OCI-LY3 (cell line): ENCODE results near the gene EXOC3L2.
A peak's percentile ranks its signal among the peaks of the same experiment; 100 is the strongest.

Experiments used
- H2AFZ ChIP-seq: fragments of 200-600, 300-600 bp; shearing (Covaris generic); 2 replicates; pipeline ENCODE4 v1.6.0; 2014; ENCODE audit warnings: antibody characterized with exemption, low read depth, low read length
- H3K27ac ChIP-seq: fragments of 200-600, 300-600 bp; sonication (generic); 2 replicates; pipeline ENCODE4 v1.5.1; 2014; ENCODE audit warnings: mild to moderate bottlenecking, low read length, moderate library complexity, mixed read lengths
- H3K27me3 ChIP-seq: fragments of 200-600, 300-600 bp; sonication (generic); 2 replicates; pipeline ENCODE4 v1.6.1; 2014; ENCODE audit warnings: low read depth, low read length, mixed read lengths
- H3K36me3 ChIP-seq: fragments of 200-600, 300-600 bp; sonication (generic); replicated peaks from 2 replicates; pipeline ENCODE3; 2014; ENCODE audit warnings: low read depth, low read length, mixed read lengths
- H3K4me1 ChIP-seq: fragments of 300-600, 200-600 bp; sonication (generic); 2 replicates; pipeline ENCODE4 v1.6.1; 2014; ENCODE audit warnings: low read length, mixed read lengths
- H3K4me2 ChIP-seq: fragments of 200-600, 300-600 bp; sonication (generic); 2 replicates; pipeline ENCODE4 v1.6.1; 2014; ENCODE audit warnings: low read length, mixed read lengths
- H3K4me3 ChIP-seq: fragments of 300-600, 200-600 bp; sonication (generic); 2 replicates; pipeline ENCODE4 v1.5.1; 2014; ENCODE audit warnings: antibody characterized with exemption, mild to moderate bottlenecking, low read length, moderate library complexity
- H3K79me2 ChIP-seq: fragments of 300-600, 200-600 bp; shearing (Covaris generic); 2 replicates; pipeline ENCODE4 v1.6.1; 2014; ENCODE audit warnings: mild to moderate bottlenecking, low read length, mixed read lengths
- H3K9ac ChIP-seq: fragments of 300-600, 200-600 bp; shearing (Covaris generic); 2 replicates; pipeline ENCODE4 v1.6.0; 2014; ENCODE audit warnings: mild to moderate bottlenecking, low read length, moderate library complexity
- H3K9me3 ChIP-seq: fragments of 200-600, 300-600 bp; shearing (Covaris generic); 2 replicates; pipeline ENCODE4 v1.6.1; 2014; ENCODE audit warnings: low read length, mixed read lengths; ENCODE audit not compliant: insufficient read depth
- H4K20me1 ChIP-seq: fragments of 200-600, 300-600 bp; sonication (generic); 2 replicates; pipeline ENCODE4 v1.6.1; 2016; ENCODE audit warnings: low read length, mixed read lengths; ENCODE audit not compliant: insufficient read depth
- CTCF ChIP-seq: fragments of 200-600, 300-600 bp; sonication (generic); IDR thresholded peaks from 2 replicates; pipeline ENCODE4 v1.5.1; 2014; ENCODE audit warnings: antibody characterized with exemption, low read length, low read depth
- EZH2phosphoT487 ChIP-seq: fragments of 200-600 bp; shearing (Covaris generic); IDR thresholded peaks from 2 replicates; pipeline ENCODE4 v1.6.1; 2018; ENCODE audit warnings: antibody characterized with exemption, mixed run types, low read depth

Gene EXOC3L2

GRCh38 chr19:45258862-45259261 lies 13.7 kb upstream of the EXOC3L2 start:
- no peaks in the 10 kb centered on the region for H3K9me3 ChIP-seq
- no peak overlapping the region for H3K27ac ChIP-seq
- H3K27me3 ChIP-seq = no peaks in the 10 kb centered on the region
- no peaks in the 10 kb centered on the region for H3K4me1 ChIP-seq
- TF ChIP-seq CTCF (no peak), EZH2phosphoT487 (no peak)
- no peak overlapping the region for H2AFZ ChIP-seq
- no peak overlapping the region for H3K4me2 ChIP-seq
- H3K9ac ChIP-seq = no peak overlapping the region
- peaks cover 16% of the 10 kb centered on the region for H4K20me1 ChIP-seq
- H3K36me3 ChIP-seq = no peaks in the 10 kb centered on the region
- no peak overlapping the region for H3K4me3 ChIP-seq
- H3K79me2 ChIP-seq = peaks cover 7% of the 10 kb centered on the region

DNA sequence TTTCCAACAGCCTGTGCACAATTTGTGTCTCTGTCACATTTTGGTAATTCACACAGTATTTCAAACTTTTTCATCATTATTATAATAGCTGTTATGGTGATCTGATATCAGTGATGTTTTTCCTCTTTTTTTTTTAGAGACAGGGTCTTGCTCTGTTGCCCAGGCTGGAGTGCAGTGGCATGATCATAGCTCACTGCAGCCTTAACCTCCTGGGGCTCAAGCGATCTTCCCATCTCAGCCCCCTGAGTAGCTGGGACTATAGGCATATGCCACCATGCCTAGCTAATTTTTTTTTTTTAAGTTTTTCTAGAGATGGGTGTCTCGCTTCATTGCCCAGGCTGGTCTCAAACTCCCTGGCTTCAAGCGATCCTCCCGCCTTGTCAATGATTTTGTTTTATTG lies 11.6 kb upstream of the EXOC3L2 start:
- Histone ChIP-seq H3K27ac (no peak overlapping the region), H3K4me2 (no peak overlapping the region), H3K36me3 (no peaks in the 10 kb centered on the region), H3K4me3 (no peak overlapping the region), H3K9me3 (no peaks in the 10 kb centered on the region), H2AFZ (no peak overlapping the region), H3K27me3 (no peaks in the 10 kb centered on the region), H3K9ac (no peak overlapping the region), H3K4me1 (peaks cover 8% of the 10 kb centered on the region), H3K79me2 (peaks cover 27% of the 10 kb centered on the region), H4K20me1 (peaks cover 25% of the 10 kb centered on the region)
- TF ChIP-seq CTCF (no peak), EZH2phosphoT487 (no peak)

DNA sequence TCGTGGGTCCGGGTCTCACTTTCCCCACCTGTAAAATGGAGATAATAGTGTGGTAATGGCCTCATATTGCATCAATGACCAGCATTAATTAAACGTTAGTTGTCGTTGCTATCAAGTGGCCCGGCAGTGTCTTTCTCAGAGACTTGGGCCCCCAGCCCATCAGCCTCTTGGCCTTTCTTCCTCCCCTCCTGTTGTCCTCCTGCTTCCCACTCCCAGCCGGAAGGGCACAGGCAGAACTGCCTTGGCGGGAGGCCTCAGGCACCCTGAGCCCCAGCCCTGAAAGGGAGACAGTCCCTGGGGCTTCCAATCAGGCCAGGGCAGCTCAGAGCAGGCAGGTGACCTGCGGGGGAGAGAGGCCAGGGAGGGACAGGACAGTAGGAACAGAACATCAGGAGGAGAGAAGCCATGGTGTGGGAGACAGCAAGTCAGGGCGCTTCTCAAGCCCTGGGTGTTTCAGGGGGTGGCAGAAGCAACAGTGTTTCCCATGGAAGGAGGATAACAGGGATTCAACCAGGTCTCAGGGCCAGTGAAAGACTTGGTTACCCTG lies 10.5 kb upstream of the EXOC3L2 start:
- Histone ChIP-seq H3K4me2 (no peak overlapping the region), H3K27me3 (no peaks in the 10 kb centered on the region), H3K9me3 (no peaks in the 10 kb centered on the region), H4K20me1 (peaks cover 25% of the 10 kb centered on the region), H3K4me1 (peaks cover 8% of the 10 kb centered on the region), H3K36me3 (no peaks in the 10 kb centered on the region), H3K4me3 (no peak overlapping the region), H3K27ac (no peak overlapping the region), H3K79me2 (peaks cover 31% of the 10 kb centered on the region), H2AFZ (no peak overlapping the region), H3K9ac (no peak overlapping the region)
- TF ChIP-seq CTCF (no peak), EZH2phosphoT487 (no peak)

- Histone ChIP-seq H3K9ac (no peak overlapping the region), H3K4me1 (peaks cover 15% of the 10 kb centered on the region), H4K20me1 (peaks cover 25% of the 10 kb centered on the region)
Measured at GRCh38 chr19:45254044-45254531, 8.9 kb upstream of the EXOC3L2 start.

More at GRCh38 chr19:45254044-45254531, 8.9 kb upstream of the EXOC3L2 start:
- no peak overlapping the region for H2AFZ ChIP-seq
- H3K27ac ChIP-seq = no peak overlapping the region
- H3K79me2 ChIP-seq = peaks cover 31% of the 10 kb centered on the region
- no peak overlapping the region for H3K4me2 ChIP-seq
- H3K4me3 ChIP-seq = no peak overlapping the region
- no peak for TF ChIP-seq EZH2phosphoT487
- TF ChIP-seq CTCF = peak; percentile 28; the same call in 1 of the 2 replicates
- no peaks in the 10 kb centered on the region for H3K9me3 ChIP-seq
- H3K27me3 ChIP-seq = no peaks in the 10 kb centered on the region; the same call in 1 of the 2 replicates
- no peaks in the 10 kb centered on the region for H3K36me3 ChIP-seq
